ENCODE data around the gene RNPC3.

The RNPC3 gene

GRCh38 chr1:103513711-103514110 is 11.8 kb upstream of the RNPC3 start:
- H3K4me3 ChIP-seq (ENCODE audit: low read length), result no peak overlapping the region
- TF ChIP-seq EZH2phosphoT487 (IDR thresholded peaks at IDR 0.05; ENCODE audit: low read depth) (no peak), CTCF (IDR thresholded peaks at IDR 0.05; ENCODE audit: low read depth, low read length) (no peak)
- no peaks in the 10 kb centered on the region for H3K9me3 ChIP-seq (ENCODE audit: insufficient read depth, low read length)
- no peak overlapping the region for H3K9ac ChIP-seq (ENCODE audit: low read length)
- no peak overlapping the region for H2AFZ ChIP-seq (ENCODE audit: low read depth, low read length)
- H3K4me2 ChIP-seq (ENCODE audit: low read length), result no peak overlapping the region
- H3K27me3 ChIP-seq (ENCODE audit: low read depth, low read length), result no peaks in the 10 kb centered on the region
- no peak overlapping the region for H3K27ac ChIP-seq (ENCODE audit: low read length)
- no peaks in the 10 kb centered on the region for H4K20me1 ChIP-seq (ENCODE audit: insufficient read depth, low read length)
- H3K36me3 ChIP-seq (replicated peaks; ENCODE audit: low read depth, low read length), result no peaks in the 10 kb centered on the region
- no peaks in the 10 kb centered on the region for H3K79me2 ChIP-seq (ENCODE audit: low read length)
- peaks cover 14% of the 10 kb centered on the region for H3K4me1 ChIP-seq (ENCODE audit: low read length)

GRCh38 chr1:103514920-103515503 is 10.5 kb upstream of the RNPC3 start:
- peaks cover 10% of the 10 kb centered on the region for H3K4me1 ChIP-seq (ENCODE audit: low read length)
- no peak overlapping the region for H3K27ac ChIP-seq (ENCODE audit: low read length)

GRCh38 chr1:103516283-103516682 is 9.2 kb upstream of the RNPC3 start:
- Histone ChIP-seq H3K36me3 (replicated peaks; ENCODE audit: low read depth, low read length) (no peaks in the 10 kb centered on the region), H3K27me3 (ENCODE audit: low read depth, low read length) (no peaks in the 10 kb centered on the region), H4K20me1 (ENCODE audit: insufficient read depth, low read length) (no peaks in the 10 kb centered on the region), H3K4me2 (ENCODE audit: low read length) (no peak overlapping the region), H3K27ac (ENCODE audit: low read length) (no peak overlapping the region), H3K9me3 (ENCODE audit: insufficient read depth, low read length) (no peaks in the 10 kb centered on the region), H2AFZ (ENCODE audit: low read depth, low read length) (no peak overlapping the region), H3K79me2 (ENCODE audit: low read length) (no peaks in the 10 kb centered on the region), H3K4me1 (ENCODE audit: low read length) (peaks cover 10% of the 10 kb centered on the region), H3K4me3 (ENCODE audit: low read length) (no peak overlapping the region), H3K9ac (ENCODE audit: low read length) (no peak overlapping the region)
- TF ChIP-seq EZH2phosphoT487 (IDR thresholded peaks at IDR 0.05; ENCODE audit: low read depth), result no peak
- no peak for TF ChIP-seq CTCF (IDR thresholded peaks at IDR 0.05; ENCODE audit: low read depth, low read length)

More at GRCh38 chr1:103514920-103515503, 10.5 kb upstream of the RNPC3 start:
- Histone ChIP-seq H2AFZ (ENCODE audit: low read depth, low read length) (no peak overlapping the region), H3K9me3 (ENCODE audit: insufficient read depth, low read length) (no peaks in the 10 kb centered on the region), H3K4me2 (ENCODE audit: low read length) (no peak overlapping the region), H3K27me3 (ENCODE audit: low read depth, low read length) (no peaks in the 10 kb centered on the region), H3K9ac (ENCODE audit: low read length) (no peak overlapping the region), H3K4me3 (ENCODE audit: low read length) (no peak overlapping the region), H3K79me2 (ENCODE audit: low read length) (no peaks in the 10 kb centered on the region), H3K36me3 (replicated peaks; ENCODE audit: low read depth, low read length) (no peaks in the 10 kb centered on the region), H4K20me1 (ENCODE audit: insufficient read depth, low read length) (no peaks in the 10 kb centered on the region)
- TF ChIP-seq CTCF (IDR thresholded peaks at IDR 0.05; ENCODE audit: low read depth, low read length) (peak; percentile 68), EZH2phosphoT487 (IDR thresholded peaks at IDR 0.05; ENCODE audit: low read depth) (no peak)

GRCh38 chr1:103516693-103517092 is 8.8 kb upstream of the RNPC3 start:
- no peak overlapping the region for H3K9ac ChIP-seq (ENCODE audit: low read length)
- no peak overlapping the region for H3K27ac ChIP-seq (ENCODE audit: low read length)
- no peaks in the 10 kb centered on the region for H4K20me1 ChIP-seq (ENCODE audit: insufficient read depth, low read length)
- no peaks in the 10 kb centered on the region for H3K79me2 ChIP-seq (ENCODE audit: low read length)
- H3K4me1 ChIP-seq (ENCODE audit: low read length), result peaks cover 10% of the 10 kb centered on the region
- TF ChIP-seq CTCF (IDR thresholded peaks at IDR 0.05; ENCODE audit: low read depth, low read length) (no peak), EZH2phosphoT487 (IDR thresholded peaks at IDR 0.05; ENCODE audit: low read depth) (no peak)
- H3K4me3 ChIP-seq (ENCODE audit: low read length), result no peak overlapping the region
- H3K9me3 ChIP-seq (ENCODE audit: insufficient read depth, low read length), result no peaks in the 10 kb centered on the region
- H3K27me3 ChIP-seq (ENCODE audit: low read depth, low read length), result no peaks in the 10 kb centered on the region
- H3K36me3 ChIP-seq (replicated peaks; ENCODE audit: low read depth, low read length), result no peaks in the 10 kb centered on the region
- no peak overlapping the region for H3K4me2 ChIP-seq (ENCODE audit: low read length)
- no peak overlapping the region for H2AFZ ChIP-seq (ENCODE audit: low read depth, low read length)
